Left hindlimb (tissue), 1 donor: ENCODE results near the gene ELP6.
"Not testable (repeated sequence)": the region's sequence is repeated elsewhere in the genome, so short reads cannot be mapped to it uniquely, and the experiment has no call there.

Experiments
- DNase-seq: peaks from one replicate; pipeline ENCODE4 v3.0.0-alpha.2; 2018

ELP6 gene

GRCh38 chr3:47505267-47505666, 8.2 kb downstream of the ELP6 start:
- not testable (repeated sequence) for DNase-seq

GRCh38 chr3:47504113-47504512, 9.4 kb downstream of the ELP6 start:
- DNase-seq: no peak

GRCh38 chr3:47503033-47503432, 10.5 kb downstream of the ELP6 start:
- no peak for DNase-seq

- DNase-seq: no peak
Observed at GRCh38 chr3:47496892-47497291, 16.6 kb downstream of the ELP6 start.

GRCh38 chr3:47495886-47496285, 17.6 kb downstream of the ELP6 start:
- DNase-seq: no peak

GRCh38 chr3:47495111-47495510, 18.4 kb downstream of the ELP6 start:
- no peak for DNase-seq

GRCh38 chr3:47491777-47492176, 21.7 kb downstream of the ELP6 start:
- no peak for DNase-seq

- no peak for DNase-seq
Observed at GRCh38 chr3:47491186-47491585, 22.3 kb downstream of the ELP6 start.

- no peak for DNase-seq
Observed at GRCh38 chr3:47487265-47487664, 26.2 kb downstream of the ELP6 start.

- no peak for DNase-seq
Observed at GRCh38 chr3:47485812-47486211, 27.7 kb downstream of the ELP6 start.

- no peak for DNase-seq
Observed at GRCh38 chr3:47482366-47482765, 31.1 kb downstream of the ELP6 start.

GRCh38 chr3:47481763-47482162, 31.7 kb downstream of the ELP6 start:
- not testable (repeated sequence) for DNase-seq

- not testable (repeated sequence) for DNase-seq
Observed at GRCh38 chr3:47480267-47480666, 33.2 kb downstream of the ELP6 start.

- DNase-seq: no peak
Observed at GRCh38 chr3:47479826-47480160, 33.7 kb downstream of the ELP6 start.

- no peak for DNase-seq
Observed at GRCh38 chr3:47478022-47478421, 35.5 kb downstream of the ELP6 start.

GRCh38 chr3:47476644-47477199, 36.8 kb downstream of the ELP6 start:
- no peak for DNase-seq

GRCh38 chr3:47476330-47476626, 37.2 kb downstream of the ELP6 start:
- no peak for DNase-seq

GRCh38 chr3:47475570-47476329, 37.8 kb downstream of the ELP6 start, which contains the start of gene SCAP:
Gene SCAP, minus strand, starts transcription at chr3:47475941. Its CDS starts 32,948 bp downstream, at chr3:47442993.
- peak; percentile 89 for DNase-seq

- DNase-seq: no peak
Observed at GRCh38 chr3:47475029-47475569, 38.4 kb downstream of the ELP6 start.

GRCh38 chr3:47473391-47473790, 40.1 kb downstream of the ELP6 start:
- no peak for DNase-seq

- DNase-seq: no peak
Observed at GRCh38 chr3:47469616-47470015, 43.9 kb downstream of the ELP6 start.

- DNase-seq: not testable (repeated sequence)
Observed at GRCh38 chr3:47468315-47468714, 45.2 kb downstream of the ELP6 start.

GRCh38 chr3:47464588-47464987, 48.9 kb downstream of the ELP6 start:
- DNase-seq: no peak

- DNase-seq: not testable (repeated sequence)
Observed at GRCh38 chr3:47459534-47460085, 53.9 kb downstream of the ELP6 start.
